Lung (tissue), 12 donors: ENCODE results near the gene AFAP1. TPM values are rescaled to one million over a fixed set of nuclear protein-coding genes. Genes with fewer than 3 reads are reported as not detected.

Experiments
- ATAC-seq: fragments of 200-7000 bp; cut with Tn5 transposase; one replicate; pipeline ENCODE4 v1.9.1; 2020; ENCODE audit warnings: moderate number of reproducible peaks; ENCODE audit not compliant: insufficient read depth, low FRiP score
- DNase-seq, 3 donors: peaks; one replicate each; pipeline ENCODE4 v3.0.0-alpha.2; 2013 to 2017
- H3K27ac ChIP-seq, 2 donors: one replicate each; pipeline ENCODE4 v1.5.1; 2013; ENCODE audit warnings: mild to moderate bottlenecking in 2 of 2, moderate library complexity in 2 of 2, control low read depth in 1 of 2, inconsistent platforms in 1 of 2, low read depth in 1 of 2, low read length in 1 of 2
- H3K27me3 ChIP-seq, 3 donors: one replicate each; pipeline ENCODE4 v1.5.1; 2013; ENCODE audit warnings: low read length in 2 of 3; ENCODE audit not compliant: control insufficient read depth in 3 of 3, insufficient read depth in 3 of 3
- H3K36me3 ChIP-seq, 4 donors: one replicate each; pipeline ENCODE4 v1.5.1; 2013; ENCODE audit warnings: low read length in 4 of 4, mild to moderate bottlenecking in 1 of 4, moderate library complexity in 1 of 4; ENCODE audit not compliant: control insufficient read depth in 4 of 4, insufficient read depth in 4 of 4
- H3K4me1 ChIP-seq, 5 donors: one replicate each; pipeline ENCODE4 v1.5.1; 2013; ENCODE audit warnings: low read length in 5 of 5, mild to moderate bottlenecking in 2 of 5, moderate library complexity in 1 of 5; ENCODE audit not compliant: control insufficient read depth in 5 of 5, insufficient read depth in 5 of 5
- H3K4me3 ChIP-seq: one replicate; pipeline ENCODE4 v1.5.1; 2013; ENCODE audit warnings: mild to moderate bottlenecking, control low read depth, moderate library complexity
- H3K9ac ChIP-seq, 2 donors: one replicate each; pipeline ENCODE4 v1.5.1; 2013; ENCODE audit warnings: low read length in 2 of 2, control low read depth in 1 of 2; ENCODE audit not compliant: insufficient read depth in 1 of 2
- H3K9me3 ChIP-seq, 4 donors: one replicate each; pipeline ENCODE4 v1.5.1; 2013; ENCODE audit warnings: low read length in 3 of 4, mild to moderate bottlenecking in 1 of 4, moderate library complexity in 1 of 4; ENCODE audit not compliant: control insufficient read depth in 4 of 4, insufficient read depth in 3 of 4
- CTCF ChIP-seq: IDR thresholded peaks from 2 replicates; pipeline ENCODE4 v1.5.1; 2012; ENCODE audit warnings: mild to moderate bottlenecking; ENCODE audit errors: control extremely low read depth, extremely low read depth
- WGBS, 2 donors: extraction: QIAGEN DNeasy Blood & Tissue Kit; methylation state at CpG; one replicate each; pipeline ENCODE4 v1.1.7; 2013; 5-methylcytosine and 5-hydroxymethylcytosine counted together
- polyA plus RNA-seq, 2 donors: library from polyadenylated mRNA; stranded (reverse); fragments of 200-250 nt; gene quantifications; one replicate each; pipeline ENCODE4 v1.2.1, GENCODE V29; 2013
- total RNA-seq, 2 donors: library from RNA; depleted of rRNA in 1 of 2; stranded (reverse); fragments of >200 nt in 1 of 2; gene quantifications; one replicate each; pipeline ENCODE4 v1.2.1, GENCODE V29; 2014 to 2021
- donor health status: control.
- donor health status: control.
- donor health status: Bipolar disorder and iron deficiency.
- donor health status: healthy.
- donor health status: DM: yes; HTN: yes; CAD: no.

AFAP1 gene
- total and polyA plus RNA-seq, 4 donors: 5.3 to 34.1 (median 12.3) TPM

- WGBS, 2 donors: 96% methylated on average over 8 of the region's 8 CpGs
Observed at GRCh38 chr4:7808181-7808580, 131.5 kb downstream of the AFAP1 start.

GRCh38 chr4:7807351-7807921 is 132.2 kb downstream of the AFAP1 start:
- Histone ChIP-seq H3K4me3 (no peak overlapping the region), H3K27ac (peak overlapping the region in 1 of 2 donors; percentile 69), H3K36me3 (peaks cover 0 to 13% (median 4%) of the 10 kb centered on the region in 4 donors), H3K9ac (peak overlapping the region in 1 of 2 donors; percentile 83), H3K4me1 (peaks cover 0 to 75% (median 56%) of the 10 kb centered on the region in 5 donors), H3K27me3 (no peaks in the 10 kb centered on the region), H3K9me3 (no peaks in the 10 kb centered on the region)
- ATAC-seq (no peak), DNase-seq (peak; percentile 75 to 87 (median 82))
- TF ChIP-seq CTCF: no peak
- WGBS, 2 donors: 59 to 70% methylated on average over 12 of the region's 12 CpGs

More at GRCh38 chr4:7808181-7808580, 131.5 kb downstream of the AFAP1 start:
- DNase-seq (no peak), ATAC-seq (no peak)
- no peaks in the 10 kb centered on the region for H3K9me3 ChIP-seq
- peaks cover 0 to 11% (median 4%) of the 10 kb centered on the region in 4 donors for H3K36me3 ChIP-seq
- H3K4me1 ChIP-seq: peaks cover 0 to 81% (median 56%) of the 10 kb centered on the region in 5 donors
- no peak overlapping the region for H3K4me3 ChIP-seq
- peak overlapping the region in 1 of 2 donors; percentile 83 for H3K9ac ChIP-seq
- peak overlapping the region in 1 of 2 donors; percentile 11 for H3K27ac ChIP-seq
- H3K27me3 ChIP-seq: no peaks in the 10 kb centered on the region
- TF ChIP-seq CTCF: no peak

- peak overlapping the region in 1 of 2 donors; percentile 83 for H3K9ac ChIP-seq
- H3K9me3 ChIP-seq: no peaks in the 10 kb centered on the region
- H3K27ac ChIP-seq: peak overlapping the region in 1 of 2 donors; percentile 93
- no peak overlapping the region for H3K4me3 ChIP-seq
- H3K4me1 ChIP-seq: peaks cover 0 to 66% (median 53%) of the 10 kb centered on the region in 5 donors
- WGBS, 2 donors: 66 to 73% methylated on average over 11 of the region's 11 CpGs
- DNase-seq (peak; percentile 94 to 98 (median 97)), ATAC-seq (peak; percentile 44)
- H3K36me3 ChIP-seq: peaks cover 0 to 13% (median 4%) of the 10 kb centered on the region in 4 donors
- no peaks in the 10 kb centered on the region for H3K27me3 ChIP-seq
- TF ChIP-seq CTCF: no peak
Observed at GRCh38 chr4:7806338-7807090, 133.1 kb downstream of the AFAP1 start.
